Measurements from ENCODE around the gene PIP5K1B.

DNA sequence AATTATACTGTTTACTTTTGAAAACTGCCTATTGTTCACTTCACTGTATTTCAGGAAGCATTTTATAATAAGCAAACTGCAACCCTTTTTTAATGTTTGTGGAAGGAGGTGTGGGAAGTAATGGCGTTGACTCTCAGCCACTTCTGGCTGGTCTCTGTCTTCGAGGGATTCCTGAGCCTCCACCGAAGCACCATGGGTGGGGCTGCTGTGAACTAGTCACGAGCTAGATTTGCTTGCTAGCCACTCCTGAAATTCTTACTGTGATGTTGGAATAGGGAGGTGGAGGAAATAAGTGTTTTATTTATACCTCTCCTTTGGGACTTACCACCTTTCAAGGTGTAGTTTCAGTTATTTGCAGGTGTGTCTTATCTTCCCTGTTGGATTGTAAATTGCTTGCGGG is 26.8 kb downstream of the PIP5K1B start:
- TF ChIP-seq, protein P1, sequence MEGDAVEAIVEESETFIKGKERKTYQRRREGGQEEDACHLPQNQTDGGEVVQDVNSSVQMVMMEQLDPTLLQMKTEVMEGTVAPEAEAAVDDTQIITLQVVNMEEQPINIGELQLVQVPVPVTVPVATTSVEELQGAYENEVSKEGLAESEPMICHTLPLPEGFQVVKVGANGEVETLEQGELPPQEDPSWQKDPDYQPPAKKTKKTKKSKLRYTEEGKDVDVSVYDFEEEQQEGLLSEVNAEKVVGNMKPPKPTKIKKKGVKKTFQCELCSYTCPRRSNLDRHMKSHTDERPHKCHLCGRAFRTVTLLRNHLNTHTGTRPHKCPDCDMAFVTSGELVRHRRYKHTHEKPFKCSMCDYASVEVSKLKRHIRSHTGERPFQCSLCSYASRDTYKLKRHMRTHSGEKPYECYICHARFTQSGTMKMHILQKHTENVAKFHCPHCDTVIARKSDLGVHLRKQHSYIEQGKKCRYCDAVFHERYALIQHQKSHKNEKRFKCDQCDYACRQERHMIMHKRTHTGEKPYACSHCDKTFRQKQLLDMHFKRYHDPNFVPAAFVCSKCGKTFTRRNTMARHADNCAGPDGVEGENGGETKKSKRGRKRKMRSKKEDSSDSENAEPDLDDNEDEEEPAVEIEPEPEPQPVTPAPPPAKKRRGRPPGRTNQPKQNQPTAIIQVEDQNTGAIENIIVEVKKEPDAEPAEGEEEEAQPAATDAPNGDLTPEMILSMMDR (conservative IDR thresholded peaks at IDR 0.05 in 1 of 2, IDR thresholded peaks at IDR 0.05 in 1 of 2; ENCODE audit: low read depth in 1 of 2, low read length in 2 of 2) = no peak
- no peak for TF ChIP-seq EZH2 (IDR thresholded peaks at IDR 0.05; ENCODE audit: low read length, missing control alignments)

Measured in fibroblast of lung (primary cell).